ENCODE measurements around the gene P2RY10.
"Not testable (repeated sequence)": the region's sequence is repeated elsewhere in the genome, so short reads cannot be mapped to it uniquely, and the experiment has no call there.

Gene P2RY10

DNA sequence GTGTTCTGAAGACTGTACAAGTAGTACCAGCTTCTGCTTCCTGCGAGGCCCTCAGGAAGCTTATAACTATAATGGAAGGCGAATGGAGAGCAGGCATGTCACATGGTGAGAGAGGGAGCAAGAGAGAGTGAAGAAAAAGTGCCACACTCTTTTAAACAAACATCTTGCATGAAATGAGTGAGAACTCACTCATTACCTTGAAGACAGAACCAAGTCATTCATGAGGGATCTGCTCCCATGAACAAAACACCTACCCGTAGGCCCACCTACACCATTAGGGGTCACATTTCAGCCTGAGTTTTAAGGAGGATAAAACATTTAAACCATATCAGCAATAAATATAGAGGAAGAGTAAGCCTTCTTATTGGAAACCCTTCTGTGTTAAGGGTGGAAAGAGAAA lies 19.4 kb downstream of the P2RY10 start:
- no peak for DNase-seq (ENCODE audit: low read depth)
- H3K4me3 ChIP-seq (ENCODE audit: control insufficient read depth, low read depth, low read length), result no peak overlapping the region
- TF ChIP-seq, protein P1, sequence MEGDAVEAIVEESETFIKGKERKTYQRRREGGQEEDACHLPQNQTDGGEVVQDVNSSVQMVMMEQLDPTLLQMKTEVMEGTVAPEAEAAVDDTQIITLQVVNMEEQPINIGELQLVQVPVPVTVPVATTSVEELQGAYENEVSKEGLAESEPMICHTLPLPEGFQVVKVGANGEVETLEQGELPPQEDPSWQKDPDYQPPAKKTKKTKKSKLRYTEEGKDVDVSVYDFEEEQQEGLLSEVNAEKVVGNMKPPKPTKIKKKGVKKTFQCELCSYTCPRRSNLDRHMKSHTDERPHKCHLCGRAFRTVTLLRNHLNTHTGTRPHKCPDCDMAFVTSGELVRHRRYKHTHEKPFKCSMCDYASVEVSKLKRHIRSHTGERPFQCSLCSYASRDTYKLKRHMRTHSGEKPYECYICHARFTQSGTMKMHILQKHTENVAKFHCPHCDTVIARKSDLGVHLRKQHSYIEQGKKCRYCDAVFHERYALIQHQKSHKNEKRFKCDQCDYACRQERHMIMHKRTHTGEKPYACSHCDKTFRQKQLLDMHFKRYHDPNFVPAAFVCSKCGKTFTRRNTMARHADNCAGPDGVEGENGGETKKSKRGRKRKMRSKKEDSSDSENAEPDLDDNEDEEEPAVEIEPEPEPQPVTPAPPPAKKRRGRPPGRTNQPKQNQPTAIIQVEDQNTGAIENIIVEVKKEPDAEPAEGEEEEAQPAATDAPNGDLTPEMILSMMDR (IDR thresholded peaks at IDR 0.05; ENCODE audit: control insufficient read depth, insufficient read depth, low read depth, low read length, missing control alignments), result no peak

DNA sequence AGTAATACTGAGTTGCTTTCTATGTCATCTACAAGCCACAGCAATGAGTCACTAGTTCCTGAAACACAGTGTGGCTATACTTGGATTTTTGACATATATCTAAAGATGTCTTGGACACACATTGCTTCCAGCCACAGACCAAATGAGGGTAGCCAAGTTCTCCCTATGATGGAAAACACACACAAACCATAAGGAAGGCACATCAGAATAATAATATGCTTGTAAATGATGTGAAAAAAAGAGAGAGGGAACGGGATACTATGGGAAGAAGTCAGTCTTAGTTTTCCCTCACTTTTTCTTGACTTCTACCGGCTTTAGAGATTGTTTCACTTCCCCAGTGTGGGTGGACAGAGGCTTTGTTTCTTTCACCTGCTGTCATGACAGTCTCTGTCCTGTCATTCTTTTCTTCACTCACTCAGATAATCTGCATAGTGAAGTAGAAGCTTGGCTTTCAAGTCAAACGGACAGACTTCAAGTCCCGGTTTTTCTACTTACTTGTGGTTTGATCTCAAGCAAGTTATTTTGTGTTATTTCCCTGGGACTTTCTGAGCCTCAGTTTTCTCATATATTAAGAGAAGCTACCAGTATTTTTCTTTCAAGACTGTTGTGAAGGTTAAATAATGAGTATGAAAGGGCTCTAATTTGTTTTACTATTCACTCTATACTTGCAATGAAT lies 34.7 kb downstream of the P2RY10 start:
- DNase-seq (ENCODE audit: low read depth), result no peak
- TF ChIP-seq, protein P1 (IDR thresholded peaks at IDR 0.05; ENCODE audit: control insufficient read depth, insufficient read depth, low read depth, low read length, missing control alignments), result no peak
- no peak overlapping the region for H3K4me3 ChIP-seq (ENCODE audit: control insufficient read depth, low read depth, low read length)

DNA sequence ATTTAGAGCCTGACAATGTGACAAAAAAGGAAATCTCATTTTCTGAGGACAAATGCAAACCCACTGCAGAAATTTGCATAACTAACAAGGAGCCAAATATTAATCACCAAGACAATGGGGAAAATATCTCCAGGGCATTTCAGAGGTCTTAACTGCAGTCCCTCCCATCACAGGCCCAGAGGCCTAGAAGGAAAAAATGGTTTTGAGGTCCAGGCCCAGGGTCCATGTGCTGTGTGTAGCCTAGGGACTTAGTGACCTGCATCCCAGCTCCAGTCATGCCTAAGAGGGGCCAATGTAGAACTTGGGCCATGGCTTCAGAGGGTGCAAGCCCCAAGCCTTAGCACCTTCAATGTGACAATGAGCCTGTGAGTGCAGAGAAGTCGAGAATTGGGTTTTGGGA lies 44.2 kb downstream of the P2RY10 start:
- H3K4me3 ChIP-seq (ENCODE audit: control insufficient read depth, low read depth, low read length), result no peak overlapping the region
- TF ChIP-seq, protein P1 (IDR thresholded peaks at IDR 0.05; ENCODE audit: control insufficient read depth, insufficient read depth, low read depth, low read length, missing control alignments), result no peak
- no peak for DNase-seq (ENCODE audit: low read depth)

DNA sequence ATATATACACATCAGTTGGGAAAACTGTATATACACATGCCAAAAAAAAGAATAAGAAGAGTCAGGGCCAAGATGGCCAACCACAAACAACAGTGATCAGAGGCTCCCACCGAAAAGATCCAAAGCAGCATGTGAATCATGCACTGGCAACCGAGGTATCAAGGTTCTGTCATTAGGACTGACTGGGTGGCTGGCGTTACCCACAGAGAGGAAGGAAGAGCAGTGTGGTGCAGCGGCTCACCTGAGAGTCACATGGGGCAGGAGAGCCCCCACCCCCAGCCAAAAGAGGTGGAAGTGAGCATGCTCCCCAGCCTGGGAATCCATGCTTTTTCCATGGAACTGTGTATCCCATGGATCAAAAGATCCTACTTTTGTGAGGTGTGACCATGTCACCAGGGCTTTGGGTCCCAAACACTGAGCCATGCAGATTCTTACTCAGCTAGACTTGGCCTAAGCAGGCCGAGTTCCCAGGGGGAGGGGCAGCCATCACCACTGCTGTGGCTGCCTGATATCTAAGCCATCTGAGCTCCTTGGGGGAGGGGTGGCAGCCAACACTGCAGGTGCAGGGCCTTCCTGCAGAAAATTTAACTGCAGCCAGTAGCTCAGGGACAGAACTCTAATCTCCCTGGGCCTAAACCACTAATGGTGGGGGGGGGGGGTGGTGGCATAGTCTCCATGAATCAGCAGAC lies 52.8 kb downstream of the P2RY10 start:
- DNase-seq (ENCODE audit: low read depth), result no peak
- H3K4me3 ChIP-seq (ENCODE audit: control insufficient read depth, low read depth, low read length), result no peak overlapping the region
- TF ChIP-seq, protein P1 (IDR thresholded peaks at IDR 0.05; ENCODE audit: control insufficient read depth, insufficient read depth, low read depth, low read length, missing control alignments), result no peak

DNA sequence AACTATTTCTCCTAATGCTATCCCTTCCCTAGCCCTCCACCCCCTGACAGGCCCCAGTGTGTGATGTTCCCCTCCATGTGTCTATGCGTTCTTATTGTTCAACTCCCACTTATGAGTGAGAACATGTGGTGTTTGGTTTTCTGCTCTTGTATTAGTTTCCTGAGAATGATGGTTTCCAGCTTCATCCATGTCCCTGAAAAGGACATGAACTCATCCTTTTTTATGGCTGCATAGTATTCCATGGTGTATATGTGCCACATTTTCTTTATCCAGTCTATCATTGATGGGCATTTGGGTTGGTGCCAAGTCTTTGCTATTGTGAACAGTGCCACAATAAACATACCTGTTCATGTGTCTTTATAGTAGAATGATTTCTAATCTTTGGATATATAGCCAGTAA lies 62.3 kb downstream of the P2RY10 start:
- not testable (repeated sequence) for H3K4me3 ChIP-seq (ENCODE audit: control insufficient read depth, low read depth, low read length); DNase-seq (ENCODE audit: low read depth)
